ENCODE measurements around the gene ZIC5.

The ZIC5 gene

DNA sequence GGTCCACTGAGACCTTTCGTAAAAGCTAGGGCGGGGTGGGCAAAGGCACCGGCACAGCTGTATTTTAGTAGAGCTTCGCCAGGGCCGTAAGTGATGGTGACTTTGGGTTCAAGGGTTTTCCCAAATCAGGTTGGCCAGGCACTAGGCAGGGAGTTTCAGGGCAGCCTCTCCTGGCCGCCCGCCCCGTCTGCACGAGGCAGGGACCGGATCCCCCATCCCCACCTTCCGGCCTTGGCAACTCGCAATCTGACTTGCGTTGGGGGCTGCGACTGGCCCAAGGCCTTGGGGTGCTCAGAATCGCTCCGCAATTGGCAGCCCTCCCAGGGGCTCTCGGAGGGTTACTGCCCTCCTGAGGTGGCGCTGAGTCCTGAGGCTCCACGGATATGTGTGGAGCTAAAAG lies 4.1 kb upstream of the ZIC5 start:
- no peak for DNase-seq

DNA sequence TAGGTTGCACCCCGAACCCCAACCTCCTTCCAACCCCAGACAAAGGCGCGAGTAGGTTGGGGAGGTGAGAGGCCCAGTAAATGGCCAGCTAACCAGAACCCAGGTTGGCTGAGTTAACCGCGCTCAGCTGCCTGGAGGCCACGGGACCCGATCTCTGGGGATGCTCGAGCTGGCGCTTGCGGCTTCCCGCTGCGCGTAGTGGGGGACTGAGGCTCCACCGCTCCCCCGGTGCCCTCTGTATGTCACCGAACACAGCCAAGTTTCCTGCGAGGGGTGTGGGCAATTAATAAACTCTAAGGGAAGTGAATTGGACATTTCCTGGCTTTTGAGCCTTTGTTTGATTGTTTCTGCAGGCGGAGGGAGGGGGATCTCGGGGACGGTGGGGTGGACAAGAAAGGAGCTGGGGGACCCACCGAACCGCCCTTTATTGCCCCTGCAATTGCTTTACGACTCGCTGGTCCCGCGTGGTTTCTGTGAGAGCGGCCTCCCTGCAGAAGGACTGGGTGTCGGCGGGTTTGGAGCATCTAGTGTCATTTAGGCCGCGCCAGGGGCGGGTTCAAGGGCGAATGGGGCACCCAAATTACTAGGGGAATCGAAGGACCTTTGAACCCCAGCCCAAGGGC lies 3.5 kb upstream of the ZIC5 start:
- DNase-seq: no peak

DNA sequence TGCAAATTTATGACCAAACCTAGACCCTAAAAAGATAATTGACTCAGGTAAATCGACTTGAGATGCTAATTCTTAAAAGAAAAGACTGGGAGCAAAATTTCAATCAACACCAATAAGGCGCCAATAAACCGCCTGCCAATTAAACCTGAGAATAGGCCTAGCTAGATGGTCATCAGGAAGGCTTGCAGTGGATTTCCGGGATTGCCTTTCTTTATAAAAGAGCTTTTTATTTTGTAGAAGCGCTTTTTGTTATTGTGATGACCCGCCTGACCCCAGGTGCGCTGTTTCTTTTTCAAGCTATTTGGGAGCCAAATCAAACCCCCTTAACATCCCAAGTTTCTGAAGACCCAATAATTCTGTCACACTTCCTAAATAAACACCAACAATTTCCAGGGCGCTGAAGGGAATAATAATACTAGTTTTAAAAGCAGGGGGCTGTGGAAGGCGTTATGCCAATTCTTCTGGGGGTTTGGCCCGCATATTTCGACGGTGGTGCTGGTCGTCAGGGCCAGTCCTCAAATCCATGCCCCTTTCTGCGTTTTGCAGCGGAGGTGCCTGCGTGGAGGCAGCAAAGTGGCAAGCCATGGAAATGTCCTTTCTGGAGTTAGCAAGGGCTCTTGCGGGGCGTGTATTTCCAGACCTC lies 2.9 kb upstream of the ZIC5 start:
- no peak for DNase-seq

DNA sequence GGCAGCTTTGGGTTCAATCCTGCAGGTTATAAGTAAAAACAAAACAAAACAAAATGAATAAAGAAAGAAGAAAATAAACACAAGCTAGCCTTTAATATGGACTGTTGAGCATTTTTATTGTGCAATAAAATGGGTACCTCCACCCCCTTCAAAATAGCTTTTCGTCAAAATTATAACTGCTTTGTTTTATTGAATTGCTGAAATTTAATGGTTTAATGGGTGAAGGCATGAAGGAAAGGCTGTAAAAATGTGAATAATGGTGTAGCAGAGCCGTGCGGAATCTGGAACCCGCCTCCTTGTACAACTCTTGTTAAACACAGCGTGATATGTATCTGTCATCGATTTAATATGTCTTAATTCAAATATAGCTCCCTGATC lies 2.2 kb upstream of the ZIC5 start:
- no peak for DNase-seq

DNA sequence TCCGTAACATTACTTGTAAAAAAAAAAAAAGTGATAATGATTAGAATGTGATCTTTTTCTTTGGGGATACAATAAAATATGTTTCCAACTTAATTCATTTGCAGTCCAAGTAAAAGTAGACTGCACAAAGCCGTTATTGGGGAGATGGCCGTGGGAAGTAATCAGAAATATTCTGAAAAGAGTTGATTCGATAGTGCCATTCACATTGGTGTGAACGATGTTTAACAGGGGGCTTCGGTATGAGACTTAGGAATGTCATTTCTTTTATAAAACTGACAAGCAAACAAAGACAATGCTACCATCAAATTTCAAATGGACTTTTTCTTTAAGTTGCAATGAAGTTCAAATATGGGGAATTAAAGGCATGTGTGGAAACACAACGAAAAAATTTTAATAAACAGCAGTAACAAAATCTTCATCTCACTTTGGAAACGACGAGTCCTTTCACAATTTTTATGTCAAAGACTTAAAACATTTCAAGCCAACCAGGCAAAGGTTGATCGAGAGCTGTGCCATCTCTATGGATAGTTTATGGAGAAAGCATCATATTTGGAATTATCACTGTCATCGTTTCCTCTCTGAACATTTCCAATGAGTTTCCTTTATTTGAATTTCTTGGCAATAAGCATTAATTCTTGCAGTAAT lies 1.7 kb upstream of the ZIC5 start:
- DNase-seq: no peak

DNA sequence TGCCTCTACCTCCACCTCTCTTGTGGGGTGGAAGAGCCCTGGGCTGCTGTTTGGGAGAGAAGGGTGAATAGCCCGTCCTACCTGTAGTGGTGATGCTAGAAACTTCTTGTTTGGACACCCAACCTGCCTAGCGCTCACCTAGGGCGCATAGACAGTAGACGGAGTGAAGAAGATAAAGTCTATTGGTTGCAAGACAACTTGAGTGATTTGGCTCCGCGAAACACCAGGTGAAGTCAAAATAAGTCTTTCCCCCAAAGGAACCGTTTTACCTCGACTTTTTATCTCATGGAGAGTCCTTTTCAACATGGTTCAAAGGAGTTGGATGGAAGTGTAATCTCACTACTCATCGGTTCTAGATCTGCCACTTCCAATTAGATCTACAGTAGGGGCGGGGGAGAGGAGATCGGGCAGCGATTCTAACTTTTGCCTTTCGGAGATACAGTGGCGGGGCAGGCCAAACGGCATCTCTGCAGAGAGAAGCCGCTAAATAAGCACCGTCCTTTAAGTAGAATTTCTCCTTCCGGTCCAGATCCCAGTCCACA lies 694 bp upstream of the ZIC5 start:
- no peak for DNase-seq

DNA sequence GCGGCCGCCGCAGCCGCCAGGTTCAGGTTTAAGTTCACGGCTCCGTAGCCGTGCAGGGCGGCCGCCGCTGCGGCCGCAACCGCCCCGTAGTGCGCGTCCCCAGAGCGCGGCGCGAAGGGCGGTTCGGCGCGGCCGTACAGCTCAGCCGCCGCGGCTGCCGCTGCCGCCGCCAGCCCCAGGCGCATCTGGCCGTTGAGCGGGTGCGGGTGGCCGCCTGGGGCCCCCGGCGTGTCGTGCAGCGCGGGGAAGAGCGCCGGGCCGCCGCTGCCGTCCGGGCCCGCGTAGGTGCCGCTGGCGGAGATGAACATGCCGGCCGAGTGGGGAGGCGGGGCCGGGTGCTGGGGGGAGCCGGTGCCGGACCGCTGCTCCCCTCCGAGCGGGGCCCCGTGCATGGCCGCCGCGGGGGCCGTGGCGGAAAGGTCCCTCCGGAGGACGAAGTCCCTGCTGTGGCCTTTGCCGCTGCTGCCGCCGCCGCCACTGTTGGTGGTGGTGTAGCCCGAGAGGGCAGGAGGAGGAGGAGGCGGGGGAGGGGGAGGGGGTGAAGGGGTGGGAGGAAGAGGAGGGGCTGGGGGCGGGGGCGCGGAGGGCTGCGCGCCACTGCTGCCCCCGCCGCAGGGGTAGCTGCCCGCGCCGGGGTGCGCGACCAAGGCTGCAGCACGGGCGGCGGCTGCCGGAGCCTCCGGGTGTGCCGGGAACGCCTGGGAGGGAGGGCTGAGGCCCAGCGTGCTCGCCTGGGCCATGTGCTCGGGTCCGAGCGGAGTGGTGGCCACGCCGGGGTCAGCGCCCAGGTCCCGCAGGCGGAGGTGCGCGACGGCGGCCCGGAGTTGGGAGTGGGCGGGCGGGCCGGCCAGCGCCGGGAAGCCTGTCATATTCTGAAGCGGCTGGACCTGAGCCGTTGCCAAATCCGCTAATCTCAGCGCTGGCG lies 654 bp downstream of the ZIC5 start:
- no peak for DNase-seq

DNA sequence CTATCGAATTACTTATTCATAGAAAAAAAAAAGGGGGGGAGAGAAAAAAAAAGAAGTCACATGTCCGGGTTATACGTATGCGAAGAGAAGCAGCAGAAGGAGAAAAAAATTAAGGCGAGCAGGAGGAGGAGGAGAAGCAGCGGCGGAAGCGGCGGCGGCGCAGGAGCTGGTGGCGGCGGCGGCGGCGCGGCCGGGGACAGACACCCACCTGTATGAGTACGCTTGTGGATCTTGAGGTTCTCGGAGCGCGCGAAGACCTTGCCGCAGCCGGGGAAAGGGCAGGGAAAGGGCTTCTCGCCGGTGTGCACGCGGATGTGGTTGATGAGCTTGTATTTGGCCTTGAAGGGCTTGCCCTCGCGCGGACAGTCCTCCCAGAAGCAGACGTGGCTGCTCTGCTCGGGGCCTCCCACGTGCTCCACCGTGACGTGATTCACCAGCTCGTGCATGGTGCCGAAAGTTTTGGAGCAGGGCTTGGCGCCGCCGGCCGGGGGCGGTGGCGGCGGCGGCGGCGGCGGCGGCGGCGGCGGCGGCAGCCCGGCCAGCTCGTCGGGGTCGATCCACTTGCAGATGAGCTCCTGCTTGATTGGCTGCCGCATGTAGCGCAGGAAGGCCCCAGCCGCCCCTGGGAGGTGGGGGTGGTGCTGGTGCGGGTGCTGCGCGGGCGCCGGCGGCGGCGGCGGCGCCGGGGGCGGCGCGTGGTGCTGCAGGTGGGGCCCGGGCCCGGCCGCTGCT lies 1.5 kb downstream of the ZIC5 start:
- DNase-seq: peak; percentile 52

DNA sequence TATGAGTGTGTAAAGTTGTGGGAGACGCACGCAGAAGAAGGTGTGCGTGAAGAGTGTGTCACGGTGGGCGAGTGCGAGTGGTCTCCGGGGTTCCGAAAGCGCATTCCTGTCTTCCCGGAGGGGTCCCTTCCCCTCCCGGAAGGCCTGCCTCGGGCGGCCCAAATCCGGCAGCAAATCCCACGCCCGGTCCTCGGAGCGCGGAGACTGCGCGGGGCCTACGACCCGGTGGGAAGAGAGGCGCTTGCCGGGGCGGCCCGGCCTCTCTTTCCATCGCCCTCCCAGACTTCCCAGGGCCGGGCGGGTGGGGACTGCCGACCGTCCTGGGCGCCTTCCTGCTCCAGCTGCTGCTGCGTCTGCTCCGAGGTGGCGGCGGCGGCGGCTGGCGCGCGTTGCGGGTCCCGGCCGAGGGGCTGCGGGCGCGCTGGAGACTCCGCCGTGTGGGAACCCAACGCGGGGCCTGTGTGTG lies 2.1 kb downstream of the ZIC5 start:
- DNase-seq: no peak

DNA sequence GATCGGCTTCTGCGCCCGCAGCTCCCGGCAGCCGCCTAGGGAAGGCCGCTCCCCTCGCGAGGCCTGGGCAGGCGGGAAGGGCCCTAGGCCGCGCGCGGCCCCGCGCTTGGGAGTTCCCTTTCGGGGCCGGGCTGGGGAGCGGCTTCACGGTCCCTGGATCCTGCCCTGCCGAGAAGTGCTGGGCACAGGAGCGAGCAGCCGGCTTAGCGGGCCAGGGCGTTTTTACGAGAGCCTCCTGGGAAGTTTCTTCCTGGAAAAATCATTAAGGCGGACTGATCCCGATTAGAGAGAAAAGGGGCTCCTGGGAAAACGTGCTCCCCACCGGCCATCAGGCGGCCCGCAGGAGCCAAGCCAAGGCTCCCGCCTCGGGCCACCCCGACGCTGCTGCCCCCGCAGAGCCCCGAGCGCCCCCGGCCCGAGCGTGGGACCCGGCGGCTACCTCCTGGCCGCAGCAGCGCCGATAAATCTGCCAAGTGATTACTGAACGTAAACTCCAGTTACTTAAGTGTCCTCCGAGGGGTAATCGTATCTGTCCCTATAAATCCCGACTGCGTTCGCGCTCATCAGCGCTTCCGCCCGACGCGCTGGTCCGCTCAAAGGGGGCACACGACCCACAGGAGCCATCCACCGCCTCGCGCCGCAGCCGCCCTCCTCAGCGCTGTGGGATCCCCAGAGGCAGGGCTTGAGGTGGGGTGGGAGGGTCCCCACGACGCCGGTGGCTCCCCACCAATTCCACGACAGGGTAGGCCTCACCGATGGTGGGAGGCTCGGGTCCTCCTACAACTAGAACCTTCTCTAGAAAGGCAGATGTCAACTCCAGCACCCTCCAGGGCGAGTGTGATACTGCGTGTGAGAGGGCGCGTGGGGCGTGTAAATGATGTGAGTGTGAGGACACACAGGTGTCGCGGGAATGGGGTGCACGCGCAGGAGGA lies 2.8 kb downstream of the ZIC5 start:
- no peak for DNase-seq

DNA sequence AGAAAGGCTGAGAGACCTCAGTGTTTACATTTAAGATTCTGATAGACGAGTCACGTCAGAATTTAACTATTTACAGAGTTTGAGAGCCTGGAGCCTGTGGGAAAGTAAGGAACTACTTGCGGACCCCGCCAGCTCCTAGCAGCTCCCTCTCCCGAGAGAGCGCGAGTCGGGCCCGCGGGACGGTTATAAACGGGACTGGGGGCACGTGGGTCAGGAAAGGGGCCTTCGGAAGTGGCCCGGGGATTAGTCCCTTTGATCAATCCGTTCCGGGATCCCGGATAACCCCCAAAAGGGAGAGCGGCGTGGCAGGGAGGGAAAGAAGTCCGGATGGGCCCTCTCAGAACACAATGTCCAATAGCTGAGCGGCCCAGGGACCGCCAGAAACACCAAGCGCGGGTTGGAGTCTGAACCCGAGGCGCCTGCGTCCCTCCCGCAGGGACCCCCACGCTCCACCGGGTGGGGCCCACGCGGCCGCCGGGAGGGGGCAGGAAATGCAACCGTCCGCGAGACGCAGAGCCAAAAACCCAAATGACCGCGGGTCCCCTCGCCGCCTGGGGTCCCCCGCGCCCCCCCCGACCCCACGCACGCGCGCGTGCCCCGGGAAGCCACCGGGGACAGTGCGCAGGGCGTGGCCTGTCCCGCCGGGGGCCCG lies 3.6 kb downstream of the ZIC5 start:
- DNase-seq: no peak

DNA sequence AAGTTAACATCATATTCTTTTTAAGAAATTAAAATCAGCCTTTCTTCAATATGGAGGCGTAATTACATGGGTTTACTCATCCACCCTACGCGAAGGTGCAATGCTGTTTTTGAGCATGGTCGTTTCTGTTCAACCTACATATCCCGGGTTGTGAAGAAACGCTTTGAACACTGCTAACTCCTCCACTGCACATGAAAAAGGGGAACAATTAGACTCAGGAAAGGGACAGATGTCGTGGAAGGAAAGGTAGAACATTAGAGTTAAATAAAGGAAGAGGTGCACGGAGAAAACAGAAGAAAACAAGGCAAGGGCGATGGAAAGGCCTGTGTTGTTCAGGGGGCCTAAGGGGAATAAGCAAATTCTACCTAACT lies 4.1 kb downstream of the ZIC5 start:
- no peak for DNase-seq

DNA sequence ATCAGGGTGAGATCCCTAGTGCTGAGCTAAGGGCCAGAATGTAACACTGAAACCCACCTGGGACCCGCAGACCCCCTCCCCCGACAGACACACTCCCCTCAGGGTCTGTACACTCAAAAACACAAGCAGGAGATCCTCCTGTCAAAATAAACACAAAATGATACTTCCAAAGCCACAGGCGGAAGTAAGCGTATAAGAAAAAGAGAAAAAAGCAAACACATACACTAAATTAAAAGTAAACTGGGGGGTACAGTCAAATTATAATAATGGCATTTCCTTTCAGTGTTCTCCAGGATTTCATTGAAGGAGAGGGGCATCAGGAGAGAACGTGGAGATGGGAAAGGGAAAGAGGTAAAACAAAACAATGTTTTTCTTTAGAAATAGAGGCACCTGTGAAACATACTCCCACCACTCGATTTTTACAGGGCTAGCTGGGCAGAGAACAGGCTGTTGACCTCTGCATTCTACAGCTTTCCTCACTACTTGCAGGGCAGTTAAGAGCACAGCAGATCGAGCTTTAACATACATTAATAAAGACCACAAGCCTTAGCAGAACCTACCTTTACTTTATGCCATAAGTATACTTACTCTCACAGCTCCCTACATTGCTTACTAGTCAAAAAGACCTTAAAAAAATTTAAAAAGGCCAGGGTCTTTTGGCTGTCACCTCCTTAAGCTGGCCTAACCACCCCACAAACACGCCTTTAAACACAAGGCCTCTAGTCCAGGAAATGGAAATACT lies 5.3 kb downstream of the ZIC5 start:
- DNase-seq: no peak

DNA sequence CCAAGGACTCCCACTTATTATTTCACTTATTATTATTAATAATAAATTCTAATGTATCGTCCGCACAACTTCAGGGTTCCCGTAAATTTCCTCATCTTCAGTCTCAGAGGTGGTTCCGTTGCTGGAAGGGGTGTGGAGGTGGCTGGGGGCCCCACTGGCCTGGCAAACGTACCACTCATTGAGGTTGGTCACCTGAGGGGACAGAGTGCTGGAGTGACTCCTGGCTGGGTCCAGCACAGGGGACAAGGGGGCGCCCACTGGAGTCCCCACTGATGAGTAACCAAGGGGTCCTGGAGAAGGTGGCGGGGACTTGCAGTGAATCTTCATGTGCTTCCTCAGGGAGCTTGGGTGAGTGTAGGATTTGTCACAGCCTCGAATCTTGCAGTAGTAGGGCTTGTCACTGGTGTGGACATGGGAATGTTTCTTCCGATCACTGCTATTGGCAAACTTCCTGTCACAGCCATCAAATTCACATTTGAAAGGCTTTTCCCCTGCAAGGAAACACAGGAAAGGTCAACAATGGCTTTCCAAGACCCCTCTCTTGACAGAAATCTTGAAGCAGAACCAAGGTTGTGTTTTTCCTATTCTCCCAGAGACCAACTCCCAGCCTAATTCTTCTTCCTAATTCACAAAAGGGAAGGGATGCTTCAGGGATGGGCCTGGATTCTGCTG lies 6.1 kb downstream of the ZIC5 start:
- no peak for DNase-seq

DNA sequence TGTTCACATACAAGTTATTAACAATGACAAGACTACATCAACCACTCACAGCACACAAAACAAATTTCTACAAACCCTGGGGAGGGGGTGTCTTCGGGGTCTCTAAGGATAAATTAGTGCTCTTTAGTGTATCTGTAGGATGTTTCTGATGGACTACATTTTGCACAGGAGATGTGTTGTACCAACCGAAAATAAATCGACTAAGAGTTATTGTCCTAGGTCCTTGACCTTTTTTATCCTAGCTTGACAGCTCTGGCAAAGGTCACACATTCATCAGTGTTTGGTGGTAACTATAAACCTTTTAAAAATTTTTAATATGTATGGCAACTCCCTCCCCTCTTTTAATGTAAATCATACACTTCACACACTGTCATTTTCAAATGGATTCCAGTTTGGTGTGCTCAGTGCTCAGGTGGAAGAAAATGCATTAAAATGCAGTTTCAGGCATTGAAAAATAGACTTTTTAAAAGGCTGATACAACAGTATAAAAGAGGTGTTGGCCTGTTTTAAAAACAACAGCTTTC lies 7.7 kb downstream of the ZIC5 start:
- DNase-seq: no peak

DNA sequence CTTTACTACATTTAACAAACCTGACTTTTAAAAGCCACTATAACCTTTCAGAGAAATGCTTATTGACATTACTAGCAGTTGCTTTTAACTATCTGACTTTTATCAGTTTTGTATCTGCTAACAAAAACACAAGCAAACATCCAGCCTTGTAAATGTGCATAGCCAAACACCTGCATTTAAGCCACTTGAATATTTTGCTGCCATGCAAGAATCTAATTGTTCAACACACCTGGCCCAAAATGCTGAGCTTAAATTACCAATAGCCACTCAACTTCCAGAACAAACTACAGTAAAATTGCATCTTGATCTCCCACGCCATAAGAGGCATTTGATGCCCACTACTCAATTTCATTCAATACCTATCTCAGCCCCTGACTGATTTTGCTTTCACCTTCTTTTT lies 9.3 kb downstream of the ZIC5 start:
- DNase-seq: peak; percentile 46

DNA sequence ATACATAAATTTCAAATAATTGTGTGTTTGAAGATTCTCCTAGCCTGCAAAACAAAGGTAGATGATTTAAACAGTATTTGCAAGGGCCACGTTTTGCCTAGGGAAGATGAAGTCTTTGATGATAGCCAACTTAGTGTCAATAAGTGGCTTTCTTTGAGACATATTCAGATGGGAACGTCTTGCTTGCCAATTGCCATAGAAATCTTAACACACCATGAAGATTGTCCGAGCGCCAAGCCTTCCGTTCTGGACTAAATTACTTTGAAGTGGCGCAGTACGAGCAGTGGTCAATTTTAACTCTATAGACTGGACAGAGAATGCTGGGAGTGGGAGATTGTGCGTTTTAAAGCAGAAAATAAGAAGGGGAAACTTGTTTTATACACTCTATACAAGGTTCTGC lies 9.9 kb downstream of the ZIC5 start:
- DNase-seq: no peak

DNA sequence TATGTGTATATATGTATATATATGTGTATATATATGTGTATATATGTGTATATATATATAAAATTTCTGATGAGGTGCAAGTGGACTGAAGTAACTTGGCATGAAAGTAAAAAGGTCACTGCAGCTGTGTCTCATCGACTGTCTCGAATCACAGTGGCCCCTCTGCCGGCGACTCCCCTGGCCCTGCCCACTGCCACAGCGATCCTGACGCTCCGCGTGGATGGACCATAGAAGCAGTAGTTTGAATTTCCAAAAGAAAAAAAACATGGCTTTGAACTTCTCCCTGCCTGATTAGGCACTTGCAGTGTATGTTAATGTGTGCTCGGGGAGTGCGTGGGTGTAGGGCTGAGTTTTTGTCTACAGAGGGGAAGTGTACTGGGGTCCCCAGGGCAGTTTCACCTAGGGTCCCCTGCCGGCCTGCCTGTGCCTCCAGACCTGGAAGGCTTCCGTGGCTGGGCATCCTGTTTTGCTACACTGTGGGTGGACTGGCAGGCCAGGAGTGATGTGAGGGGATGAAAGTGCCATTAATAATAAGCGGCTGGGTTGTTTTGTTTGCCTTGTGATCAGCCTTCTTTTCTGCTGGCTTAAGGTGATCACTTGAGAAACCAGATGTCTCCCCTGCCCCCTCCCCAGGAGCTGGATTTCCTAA lies 10.8 kb downstream of the ZIC5 start:
- DNase-seq: peak; percentile 60
